Activated CD8-positive, alpha-beta memory T cell treated with anti-CD3 and anti-CD28 coated beads for 48 hours (primary cell): ENCODE measurements around the gene GAPDH.
"Not testable (repeated sequence)": the region's sequence is repeated elsewhere in the genome, so short reads cannot be mapped to it uniquely, and the experiment has no call there.

Experiments
- DNase-seq, 3 experiments: peaks; one replicate each; pipeline ENCODE4 v3.0.0-alpha.2; 2020; ENCODE audit warnings: low read depth in 2 of 3, low spot score in 2 of 3

The GAPDH gene

GRCh38 chr12:6541371-6542165 is 7.3 kb downstream of the GAPDH start:
- no peak for DNase-seq

- DNase-seq, result no peak
These were observed 8.1 kb downstream of the GAPDH start for GRCh38 chr12:6542209-6543009.

- no peak for DNase-seq
These were observed 11.7 kb downstream of the GAPDH start for GRCh38 chr12:6546016-6546415.

DNA sequence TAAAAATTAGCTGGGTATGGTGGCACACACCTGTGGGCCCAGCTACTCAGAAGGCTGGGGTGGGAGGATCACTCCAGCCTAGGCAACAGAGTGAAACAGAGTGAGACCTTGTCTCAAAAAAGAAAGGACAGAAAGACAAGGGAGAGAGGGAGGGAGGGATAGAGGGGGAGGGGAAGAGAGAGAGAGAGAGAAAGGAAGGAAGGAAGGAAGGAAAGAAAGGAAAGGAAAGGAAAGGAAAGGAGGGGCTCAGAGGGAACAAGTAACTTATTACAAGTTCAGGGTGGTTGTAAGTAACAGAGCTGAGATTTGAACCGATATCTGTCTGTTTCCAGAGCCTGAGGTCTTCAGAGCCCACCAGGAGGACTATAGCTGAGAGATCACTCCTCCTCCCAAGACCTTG is 13.2 kb downstream of the GAPDH start:
- no peak for DNase-seq

DNA sequence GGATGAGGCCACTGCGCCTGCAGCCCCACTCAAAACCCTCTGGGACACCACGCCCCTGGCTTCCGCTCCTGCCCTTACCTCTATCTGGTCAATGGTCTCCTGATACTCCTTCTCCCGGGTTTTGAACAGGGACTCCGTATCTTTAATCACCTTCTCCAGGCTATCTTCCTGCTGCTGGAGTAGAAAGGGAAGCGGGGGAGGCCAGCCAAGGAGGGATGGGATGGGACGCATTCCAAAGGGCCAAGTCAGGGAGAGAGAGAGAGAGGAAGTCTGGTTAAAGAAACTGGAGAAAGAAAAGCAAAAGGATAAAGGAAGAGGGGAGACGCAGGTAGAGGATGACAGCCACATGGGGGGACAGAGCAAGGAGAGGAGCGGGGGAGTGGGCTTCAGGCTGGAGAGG is 13.7 kb downstream of the GAPDH start:
- no peak for DNase-seq

DNA sequence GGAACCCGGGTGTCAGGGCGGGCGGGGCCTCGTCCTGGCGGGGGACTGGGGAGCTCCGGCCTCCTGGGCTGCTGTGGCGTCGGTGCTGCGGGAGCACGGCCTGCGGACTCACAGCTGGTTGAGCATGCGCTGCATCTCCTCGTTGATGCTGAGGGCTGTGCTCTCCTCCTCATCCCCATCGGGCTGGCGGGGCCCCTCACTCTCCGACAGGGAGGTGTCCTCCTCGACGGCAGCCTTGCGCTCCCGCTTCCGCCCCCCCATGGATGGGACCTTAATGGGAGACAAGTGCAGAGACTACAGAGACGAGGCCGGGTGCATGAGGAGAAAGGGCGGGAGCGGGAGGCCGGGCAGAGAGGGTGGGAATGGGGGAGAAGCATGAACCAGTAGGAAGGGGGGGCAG is 14.2 kb downstream of the GAPDH start:
- DNase-seq, result no peak

DNA sequence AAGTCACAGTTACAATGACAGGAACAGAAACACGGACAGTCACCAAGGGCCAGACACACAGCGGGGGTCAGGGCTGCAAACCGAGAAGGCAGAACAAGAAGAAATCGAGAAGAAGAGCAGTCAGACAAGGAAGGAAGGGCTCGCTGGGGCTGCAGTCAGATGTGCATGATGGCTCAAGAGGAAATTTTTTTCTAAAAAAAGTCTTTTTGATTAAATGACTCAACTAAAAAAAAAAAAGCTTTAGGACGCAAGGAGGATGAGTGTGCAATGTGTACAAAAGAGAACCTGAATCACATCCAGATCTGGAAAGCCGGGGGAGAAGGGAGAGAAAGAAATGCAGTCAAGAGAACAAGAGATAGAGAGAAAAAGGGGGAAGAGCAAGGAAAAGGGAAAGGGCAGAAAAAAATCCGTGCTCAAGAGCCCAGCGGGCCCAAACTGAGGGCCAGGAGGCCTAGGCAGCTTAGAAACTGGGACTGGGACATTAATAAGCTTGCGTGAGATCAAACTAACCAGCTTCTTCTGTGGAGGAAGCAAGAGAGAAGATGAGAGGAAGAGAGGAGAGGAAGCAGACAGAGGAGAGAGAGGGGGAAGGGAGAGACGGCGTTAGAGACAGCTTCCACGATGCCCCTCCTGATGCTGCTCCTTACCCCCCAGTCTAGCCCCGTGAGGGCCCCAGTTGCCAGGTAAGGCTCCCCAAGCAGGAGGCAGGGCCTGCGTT is 14.8 kb downstream of the GAPDH start:
- DNase-seq, result no peak

DNA sequence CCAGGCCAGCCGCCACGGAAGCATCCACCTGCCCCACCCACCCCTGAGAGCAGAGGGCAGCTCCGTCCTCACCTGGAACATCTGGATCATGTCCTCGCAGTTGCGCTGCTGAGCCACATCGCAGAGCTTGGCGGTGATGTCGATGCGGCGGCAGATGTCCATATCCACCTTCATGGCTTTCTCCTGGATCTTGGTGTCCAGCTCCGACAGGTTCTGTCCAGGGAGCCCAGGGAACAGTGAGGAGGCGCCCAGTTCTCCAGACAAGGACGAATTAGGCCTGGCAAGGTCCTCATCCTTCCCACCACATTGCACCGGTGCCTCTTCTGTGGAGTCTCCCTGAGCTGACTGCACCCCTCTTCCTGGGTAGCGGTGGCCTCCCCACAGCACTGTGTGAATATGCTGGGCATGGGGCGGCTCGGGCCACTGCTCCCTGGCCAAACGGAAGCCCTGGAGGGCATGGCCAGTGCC is 15.4 kb downstream of the GAPDH start:
- no peak for DNase-seq

DNA sequence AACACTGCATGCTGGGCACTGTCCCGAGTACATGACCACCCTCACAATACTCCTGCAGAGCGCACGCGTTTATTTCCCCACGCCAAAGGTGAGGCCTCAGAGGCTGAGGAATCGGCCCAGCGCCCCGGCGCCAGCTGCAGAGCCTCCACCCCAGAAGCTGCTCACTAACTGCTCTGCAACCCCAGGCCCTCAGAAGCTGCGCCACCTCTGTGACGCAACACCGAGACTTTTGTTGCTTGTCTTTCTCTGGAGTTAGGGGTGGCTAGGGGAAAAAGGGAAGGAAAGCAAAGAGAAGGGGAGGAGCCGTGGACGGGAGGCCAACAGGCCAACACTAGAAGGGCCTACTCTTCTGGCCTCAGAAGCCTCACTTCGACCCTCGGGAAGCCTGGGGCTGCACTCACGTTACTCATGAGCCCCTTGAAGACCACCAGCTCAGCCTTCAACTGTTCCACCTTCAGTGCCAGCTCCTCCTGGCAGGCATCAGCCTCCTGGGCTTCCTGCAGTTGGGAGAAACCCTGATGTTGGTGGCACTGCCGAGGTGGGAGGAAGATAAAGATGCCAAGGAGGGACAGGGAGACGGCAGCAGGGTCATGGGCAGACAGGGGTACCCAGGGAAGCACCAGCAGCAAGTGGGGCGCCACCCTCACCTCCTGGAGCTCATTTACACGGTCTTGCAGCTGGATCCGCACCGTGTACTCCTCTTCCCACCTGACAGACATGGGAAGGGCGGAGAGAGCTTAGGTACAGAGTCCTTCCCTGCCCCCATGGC is 16.2 kb downstream of the GAPDH start:
- no peak for DNase-seq

DNA sequence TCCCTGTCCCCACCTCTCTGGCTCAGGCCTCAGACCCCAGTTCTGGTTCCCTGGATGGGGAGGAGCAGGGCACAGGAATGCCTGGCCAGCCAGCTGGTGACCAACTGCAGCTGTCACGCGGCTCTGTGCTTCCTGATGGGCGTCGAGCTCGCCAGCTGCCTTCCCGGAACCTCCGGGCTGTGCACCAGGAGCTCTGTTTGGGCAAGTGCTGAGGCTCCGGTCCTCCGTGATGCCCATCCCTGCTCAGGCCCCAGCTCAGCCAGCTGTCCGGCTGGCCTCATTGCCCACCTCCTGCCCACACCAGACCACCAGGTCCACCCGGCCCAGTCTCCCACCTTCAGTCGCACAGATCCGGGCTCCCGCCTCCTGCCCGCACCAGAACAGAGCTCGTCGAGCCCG is 16.7 kb downstream of the GAPDH start:
- DNase-seq, result no peak

- no peak for DNase-seq
These were observed 17.3 kb downstream of the GAPDH start for GRCh38 chr12:6551496-6552139.

DNA sequence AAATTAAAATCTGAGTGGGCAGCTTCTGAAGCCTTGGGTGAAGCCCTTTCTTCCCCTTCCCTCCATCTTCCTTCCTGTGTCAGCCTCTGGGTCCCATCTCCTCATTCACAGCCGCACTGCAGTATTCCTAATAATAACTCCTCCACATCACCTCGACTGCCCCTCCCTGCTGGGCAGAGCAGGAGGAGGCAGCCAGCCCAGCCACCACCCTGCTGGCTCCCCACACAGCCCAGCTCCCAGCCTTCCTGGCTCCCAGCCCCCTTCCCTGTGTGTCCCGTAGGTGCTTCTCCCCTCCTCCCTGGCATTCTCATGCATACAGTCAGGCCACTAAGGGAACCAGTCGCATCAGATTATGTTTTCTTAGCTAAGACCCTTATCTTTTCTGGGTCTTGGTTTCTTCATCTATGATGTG is 17.8 kb downstream of the GAPDH start:
- DNase-seq, result no peak

DNA sequence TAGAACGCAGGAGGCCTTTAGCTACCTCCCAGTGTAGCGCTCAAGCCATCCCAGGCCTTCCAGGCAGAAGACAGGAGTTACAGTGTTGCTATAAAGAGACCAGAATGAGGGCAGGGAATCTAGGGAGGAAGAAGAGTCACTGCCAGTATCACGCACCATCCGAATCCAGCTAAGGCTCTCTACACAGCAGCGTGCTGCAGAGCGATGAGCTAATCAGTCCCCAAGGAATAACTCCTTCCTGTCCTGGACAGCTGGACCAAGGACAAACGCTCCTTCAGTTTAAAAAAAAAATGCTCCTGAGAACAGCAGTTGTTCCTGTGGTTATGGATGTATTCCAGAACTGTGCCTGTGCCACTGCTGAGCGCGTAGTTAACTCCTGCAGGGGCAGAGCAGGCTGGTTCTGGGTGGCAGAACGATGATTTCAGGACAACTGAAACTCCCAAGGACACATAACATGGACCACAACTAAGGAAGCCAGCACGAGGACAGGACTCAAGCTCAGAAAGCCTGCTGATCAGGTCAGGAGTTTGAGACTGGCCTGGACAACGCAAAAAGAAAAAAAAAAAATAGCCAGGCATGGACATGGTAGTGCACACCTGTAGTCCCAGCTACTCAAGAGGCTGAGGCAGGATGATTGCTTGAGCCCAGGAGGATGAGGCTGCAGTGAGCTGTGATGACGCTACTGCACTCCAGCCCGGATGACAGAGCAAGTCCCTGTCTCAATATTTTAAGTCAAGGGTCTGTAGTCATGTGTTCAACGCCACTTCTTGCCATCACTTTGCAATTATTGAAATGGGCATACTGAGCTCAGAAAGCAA is 18.9 kb downstream of the GAPDH start:
- DNase-seq, result no peak

- peak in 1 of 3 experiments; percentile 49 for DNase-seq
These were observed 20.1 kb downstream of the GAPDH start for GRCh38 chr12:6554168-6555017.

GRCh38 chr12:6555018-6555691 is 20.8 kb downstream of the GAPDH start:
- DNase-seq, result no peak

- not testable (repeated sequence) for DNase-seq
These were observed 22.1 kb downstream of the GAPDH start for GRCh38 chr12:6556496-6556817.

DNA sequence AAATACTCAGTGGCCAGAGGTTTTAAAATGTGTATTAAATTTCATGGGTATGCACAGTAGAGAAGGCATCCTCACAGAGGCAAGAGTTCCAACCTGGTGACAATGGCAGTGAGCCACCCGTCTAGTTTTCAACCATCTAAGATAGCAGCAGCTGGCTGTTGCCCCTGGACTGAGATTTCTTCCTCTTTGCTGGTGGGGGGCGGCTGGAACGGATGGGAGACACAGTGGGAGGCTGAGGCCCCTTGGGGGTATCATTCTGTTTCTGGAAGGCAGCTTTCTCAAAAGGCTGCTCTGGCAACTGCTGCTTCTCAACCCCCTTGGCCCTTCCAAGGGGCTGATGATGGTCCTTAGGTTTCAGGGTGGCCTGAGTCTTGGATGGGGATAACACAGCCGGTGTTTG is 22.5 kb downstream of the GAPDH start:
- DNase-seq, result no peak

DNA sequence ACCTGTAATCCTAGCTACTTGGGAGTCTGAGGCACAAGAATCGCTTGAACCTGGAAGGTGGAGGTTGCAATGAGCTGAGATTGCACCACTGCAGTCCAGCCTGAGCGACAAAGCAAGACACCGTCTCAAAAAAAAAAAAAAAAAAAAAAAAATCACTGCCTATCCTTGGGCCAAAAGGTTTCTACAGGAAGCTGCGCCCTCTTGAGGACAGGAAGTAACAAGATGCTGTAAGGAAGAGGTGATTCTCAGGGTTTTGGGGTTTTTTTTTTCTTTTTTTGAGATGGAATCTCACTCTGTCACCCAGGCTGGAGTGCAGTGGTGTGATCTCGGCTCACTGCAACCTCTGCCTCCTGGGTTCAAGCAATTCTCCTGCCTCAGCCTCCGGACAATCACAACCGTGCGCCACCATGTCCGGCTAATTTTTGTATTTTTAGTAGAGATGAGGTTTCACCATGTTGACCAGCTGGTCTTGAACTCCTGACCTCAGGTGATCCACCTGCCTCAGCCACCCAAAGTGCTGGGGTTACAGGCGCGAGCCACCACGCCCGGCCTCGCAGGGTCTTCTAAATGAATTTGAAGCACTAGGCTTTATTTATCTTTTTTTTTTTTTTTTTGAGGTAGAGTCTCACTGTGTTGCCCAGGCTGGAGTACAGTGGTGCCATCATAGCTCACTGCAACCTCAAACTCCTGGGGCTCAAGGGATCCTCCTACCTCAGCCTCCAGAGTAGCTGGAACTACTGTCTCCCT is 23.9 kb downstream of the GAPDH start:
- not testable (repeated sequence) for DNase-seq
